HUDEP-2 (cell line): Measurements from ENCODE around the gene ADCY9.

Experiments used
- DNase-seq, 76 experiments: peaks; one replicate each; lab custom pipeline; 2025; ENCODE audit not compliant: unreplicated experiment in 76 of 76; lab: John Stamatoyannopoulos, UW

Gene ADCY9

DNA sequence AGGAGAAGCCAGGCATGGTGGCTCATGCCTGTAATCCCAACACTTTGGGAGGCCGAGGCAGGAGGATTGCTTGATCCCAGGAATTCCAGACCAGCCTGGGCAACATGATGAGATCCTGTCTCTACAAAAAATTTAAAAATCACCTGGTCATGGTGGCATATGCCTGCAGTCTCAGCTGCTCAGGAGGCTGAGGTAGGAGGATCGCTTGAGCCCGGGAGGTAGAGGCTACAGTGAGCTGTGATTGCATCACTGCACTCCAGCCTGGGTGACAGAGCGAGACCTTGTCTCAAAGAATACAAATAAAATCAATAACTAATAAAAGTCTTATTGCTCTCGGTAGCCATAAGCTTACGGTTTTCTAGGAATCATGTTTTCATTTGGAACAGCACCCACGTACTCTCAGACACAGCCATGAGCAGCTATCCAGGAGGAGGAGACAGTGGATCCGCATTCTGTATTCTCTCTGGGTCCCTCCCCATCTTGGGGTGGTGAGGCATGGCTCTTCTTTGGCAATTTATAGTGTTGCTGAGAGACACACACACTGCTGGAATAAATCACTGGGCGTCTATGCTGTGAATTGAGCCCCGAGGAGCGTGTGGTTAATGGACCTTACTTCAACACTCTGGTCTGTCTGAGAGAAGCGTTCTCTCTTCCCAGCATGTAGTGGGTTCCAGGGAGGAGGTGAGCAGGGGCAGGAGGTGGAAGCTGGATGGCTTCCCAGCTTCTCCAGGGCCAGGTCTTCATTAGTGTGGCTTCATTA lies 8.5 kb upstream of the ADCY9 start:
- no peak for DNase-seq

DNA sequence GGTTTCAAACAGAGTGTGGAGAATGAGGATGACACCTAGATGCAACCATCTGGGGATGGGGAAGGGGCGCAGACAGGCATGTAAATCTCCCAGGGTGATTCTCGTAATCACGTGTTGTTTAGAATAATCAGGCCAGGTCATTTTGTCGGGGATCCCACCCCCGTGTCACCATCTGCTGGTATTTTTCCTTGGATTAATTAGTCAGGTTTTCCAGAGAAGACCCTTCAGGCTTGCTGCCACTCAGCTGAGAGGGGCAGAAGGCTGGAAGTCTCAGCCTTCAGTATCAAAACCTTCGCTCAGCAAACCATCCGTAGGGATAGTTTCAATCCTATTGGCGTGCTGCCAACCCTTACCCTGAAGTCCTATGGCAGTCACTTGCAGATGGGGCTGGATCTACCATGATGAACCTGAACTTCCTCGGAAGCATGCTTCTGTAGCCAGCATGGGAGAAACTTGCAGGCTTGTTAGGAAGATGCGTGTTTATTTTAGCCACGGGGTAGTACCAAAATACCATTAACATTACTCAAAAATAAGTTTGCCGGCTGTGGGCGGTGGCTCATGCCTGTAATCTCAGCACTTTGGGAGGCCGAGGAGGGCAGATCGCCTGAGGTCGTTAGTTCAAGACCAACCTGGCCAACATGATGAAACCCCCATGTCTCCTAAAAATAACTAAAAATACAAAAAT lies 7.5 kb upstream of the ADCY9 start:
- DNase-seq = no peak

DNA sequence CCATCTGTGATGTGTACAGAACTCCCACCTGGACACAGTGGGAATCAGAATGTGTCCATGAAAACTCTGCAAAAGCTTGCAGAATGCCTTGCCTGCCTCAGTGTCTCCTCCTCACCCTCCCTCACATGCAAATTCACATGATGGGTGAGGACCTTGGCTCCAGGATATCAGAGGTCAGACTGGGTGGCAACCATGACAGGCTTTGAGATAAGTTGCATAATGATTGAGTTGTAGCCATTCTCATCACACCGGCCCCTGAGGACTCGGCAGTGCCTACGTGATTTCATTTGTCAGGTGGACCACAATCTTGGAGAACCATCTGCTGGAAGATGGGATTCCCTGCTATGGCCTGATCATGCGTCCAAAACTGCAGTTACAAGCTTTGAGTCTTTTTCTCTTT lies 3.9 kb upstream of the ADCY9 start:
- no peak for DNase-seq

DNA sequence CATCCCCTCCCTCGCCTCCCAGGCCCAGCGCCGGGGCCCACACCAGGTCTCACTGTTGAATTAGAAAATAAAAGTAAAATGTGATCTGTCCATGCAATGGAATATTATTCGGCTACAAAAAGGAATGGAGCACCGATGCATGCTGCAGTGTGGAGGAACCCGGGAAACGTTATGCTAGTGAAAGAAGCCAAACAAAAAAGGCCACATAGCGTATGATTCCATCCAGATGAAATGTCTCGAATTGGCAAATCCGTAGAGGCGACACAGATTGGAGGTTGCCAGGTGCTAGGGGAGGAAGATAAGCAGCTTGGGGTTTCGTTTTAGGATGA lies 972 bp upstream of the ADCY9 start:
- no peak for DNase-seq

DNA sequence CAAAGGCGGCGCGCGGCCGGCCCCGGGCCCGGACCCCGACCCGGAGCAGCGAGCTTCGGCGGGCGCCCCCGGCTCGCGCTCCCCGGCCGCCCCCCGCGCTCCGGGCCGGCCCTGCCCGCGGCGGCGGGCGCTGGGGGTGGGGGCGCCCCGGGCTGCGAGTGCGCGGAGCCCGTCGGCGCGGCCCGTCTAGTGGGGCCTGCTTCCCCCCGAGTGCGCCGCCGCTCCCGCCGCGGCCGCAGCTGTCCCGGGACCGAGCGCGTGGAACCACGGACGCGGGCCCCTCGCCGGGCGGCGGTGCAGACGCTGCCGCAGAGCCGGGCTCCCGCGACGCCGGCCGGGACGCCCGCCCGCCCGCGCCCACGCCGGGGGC lies 308 bp downstream of the ADCY9 start:
- DNase-seq = no peak

DNA sequence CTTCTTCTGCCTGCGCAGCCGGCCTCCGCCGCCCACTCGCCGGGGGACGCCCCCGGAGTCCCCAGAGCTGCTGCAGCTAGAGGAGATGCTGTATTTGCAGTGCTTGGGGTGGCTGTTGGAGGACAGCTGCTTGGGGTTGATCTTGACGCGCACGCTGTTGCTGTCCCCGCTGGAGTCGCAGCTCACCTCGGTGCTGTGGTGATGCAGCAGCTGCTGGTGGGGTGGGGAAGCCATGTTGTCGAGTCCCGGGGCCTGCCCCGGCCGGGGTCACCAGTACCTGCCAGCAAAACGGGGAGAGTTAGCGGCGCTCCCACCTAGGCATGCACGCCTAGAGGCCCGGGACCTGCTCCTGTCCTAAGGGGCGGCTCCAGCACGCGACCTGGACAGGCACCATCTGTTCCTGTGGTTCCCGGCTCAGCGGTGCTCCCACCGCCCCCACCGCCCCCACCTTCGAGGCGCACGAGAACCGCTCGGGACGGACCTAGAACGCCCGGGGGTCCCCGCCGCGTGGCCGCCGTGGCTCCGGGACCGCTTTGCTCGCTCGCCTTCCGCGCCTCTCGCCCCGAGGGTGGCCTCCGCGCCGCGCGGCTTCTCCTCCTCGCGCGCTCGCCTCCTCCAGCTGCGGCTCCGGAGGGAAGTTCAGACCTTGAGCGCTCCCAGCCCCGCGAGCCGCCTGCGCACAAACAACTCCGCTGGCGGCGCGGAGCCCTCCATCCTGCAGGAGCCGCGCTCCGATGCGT lies 863 bp downstream of the ADCY9 start:
- DNase-seq = peak in 3 of 76 experiments; percentile 4 to 22 (median 5)

DNA sequence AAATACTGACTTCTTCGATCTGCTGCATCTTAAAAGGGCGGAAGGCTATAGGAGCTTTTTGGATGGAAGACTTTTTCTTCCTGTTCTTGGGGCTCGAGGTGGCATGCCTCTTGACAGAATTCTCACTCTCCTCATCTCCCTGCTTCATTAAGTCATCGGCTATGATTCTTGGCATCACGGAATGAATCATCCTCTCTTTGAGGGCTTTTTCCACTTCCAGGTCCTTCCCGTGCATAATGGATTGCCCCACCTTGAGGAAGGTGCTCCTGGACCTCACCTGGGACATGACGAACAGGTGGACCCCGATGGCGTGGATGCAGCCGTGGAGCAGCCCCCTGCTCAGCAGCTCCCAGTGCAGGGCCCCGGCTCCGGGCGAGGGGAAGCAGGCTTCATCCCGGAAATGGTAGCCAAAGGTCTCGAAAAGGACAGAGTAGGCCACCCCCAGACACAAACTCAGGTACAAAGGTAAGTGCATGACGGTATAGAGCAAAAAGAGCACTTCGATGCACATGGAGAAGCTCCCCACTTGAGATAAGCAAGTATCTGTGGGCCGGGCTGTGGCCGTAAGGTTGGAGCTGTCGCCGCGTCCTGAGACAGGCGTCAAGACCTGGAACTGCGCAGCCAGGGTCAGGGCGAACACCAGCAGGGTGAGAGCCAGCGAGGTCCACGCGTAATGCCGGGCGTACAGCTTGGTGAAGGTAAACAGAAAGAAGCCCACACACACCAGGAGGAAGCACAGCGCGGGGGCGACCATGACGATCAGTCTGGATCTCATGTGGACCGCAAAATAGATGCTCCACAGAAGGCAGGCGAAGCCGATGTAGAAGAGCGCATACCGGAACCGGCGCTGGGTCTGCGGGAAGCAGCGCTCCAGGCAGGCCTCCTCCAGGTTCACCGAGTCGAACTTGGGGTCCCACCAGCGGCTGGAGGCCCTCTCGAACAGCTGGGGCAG lies 1.7 kb downstream of the ADCY9 start:
- DNase-seq = no peak

DNA sequence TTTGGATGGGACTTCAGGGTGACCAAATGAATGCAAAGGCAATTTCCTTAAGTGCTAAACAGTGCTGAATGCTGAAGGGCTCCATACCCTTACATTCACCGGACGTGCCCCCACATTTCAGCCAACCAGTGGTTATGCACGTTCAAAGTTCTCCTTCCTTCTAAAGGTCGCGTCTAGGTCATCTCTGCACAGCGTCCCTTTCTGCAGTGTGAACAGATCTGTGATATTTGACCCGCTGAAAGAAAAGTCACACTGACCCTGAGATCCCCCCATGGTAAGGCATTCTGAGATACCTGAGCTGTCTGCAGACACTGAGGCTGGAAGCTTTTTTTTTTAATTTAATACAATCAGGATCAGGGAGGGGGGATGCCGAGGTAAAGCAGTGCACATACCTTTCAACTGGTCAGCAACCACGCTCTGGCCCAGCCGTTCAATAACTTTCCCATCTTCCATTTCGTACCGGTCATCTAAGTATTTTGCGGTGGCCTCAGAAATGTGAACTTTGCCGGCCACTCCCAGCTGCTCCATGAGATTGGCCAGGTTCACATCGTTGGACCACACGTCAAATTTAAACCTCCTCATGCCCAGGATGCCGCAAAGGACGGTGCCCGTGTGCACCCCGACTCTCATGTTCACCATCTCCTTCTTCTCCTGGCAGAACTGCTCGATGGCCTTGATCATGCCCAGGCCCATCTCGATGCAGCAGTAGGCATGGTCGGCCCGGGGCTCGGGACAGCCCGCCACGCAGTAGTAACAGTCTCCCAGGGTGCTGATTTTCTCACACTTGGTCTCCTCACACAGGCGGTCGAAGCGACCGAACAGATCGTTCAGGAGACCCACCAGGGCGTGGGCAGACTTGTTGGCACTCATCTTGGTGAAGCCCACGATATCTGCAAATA lies 2.6 kb downstream of the ADCY9 start:
- no peak for DNase-seq

DNA sequence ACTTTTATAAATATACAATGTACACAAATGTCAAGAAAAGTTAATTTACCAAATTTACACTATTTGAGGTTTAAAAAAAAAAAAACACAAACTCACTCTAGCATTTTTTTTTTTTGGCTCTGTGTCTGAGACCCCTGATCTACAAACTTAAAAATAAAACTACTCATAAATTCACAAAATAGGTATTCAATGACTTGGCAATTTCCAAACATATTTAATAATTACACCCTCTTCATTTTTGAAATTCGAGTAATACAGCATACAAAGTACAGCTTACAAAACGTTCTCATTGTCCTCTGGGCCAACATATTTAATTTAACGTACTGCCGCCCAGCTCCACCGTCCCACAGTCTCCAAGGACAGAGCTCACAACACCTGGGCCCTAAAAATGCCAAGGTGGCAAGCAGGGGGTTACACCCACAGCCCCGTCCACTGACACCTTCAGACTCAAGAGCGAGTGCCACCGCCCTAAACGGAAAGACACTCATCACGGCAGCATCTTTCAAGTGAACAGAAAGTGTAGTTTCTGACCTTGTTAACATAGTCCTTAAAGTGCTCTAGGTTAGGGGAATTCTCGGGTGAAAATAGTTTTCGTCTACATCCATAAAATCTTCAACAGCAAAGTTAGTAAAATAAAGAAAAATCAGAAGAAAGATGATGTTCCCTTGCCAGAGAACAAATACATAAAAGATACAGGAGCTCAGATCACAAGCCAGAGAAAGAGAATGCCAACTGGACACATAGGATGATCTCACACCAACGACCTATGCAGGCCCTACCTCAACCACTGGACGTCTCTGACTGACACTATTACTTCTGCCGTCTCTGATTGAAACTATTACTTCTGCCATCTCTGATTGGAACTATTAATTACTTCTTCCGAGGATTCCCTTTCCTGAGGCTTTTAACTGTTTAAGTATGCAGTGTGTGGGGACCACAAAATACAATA lies 4.2 kb downstream of the ADCY9 start:
- DNase-seq = no peak

DNA sequence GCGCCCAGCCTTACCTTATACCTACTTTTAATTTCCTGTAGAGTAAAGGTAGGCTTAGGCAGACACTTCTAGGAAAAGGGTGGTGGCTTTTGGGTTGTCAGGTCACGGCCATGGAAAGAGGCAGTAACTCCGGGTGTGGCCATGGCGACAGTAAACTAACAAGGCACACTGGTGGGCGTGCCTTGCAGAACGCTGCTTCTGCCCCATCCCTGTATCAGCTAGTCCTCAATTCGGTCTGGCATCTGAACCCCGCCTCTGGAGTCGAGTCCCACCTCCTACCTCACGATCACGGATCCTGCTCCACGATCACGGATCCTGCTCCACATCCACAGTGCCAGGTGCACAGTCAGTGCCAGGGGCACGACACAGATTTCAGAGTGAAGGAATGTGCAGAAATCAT lies 5.6 kb downstream of the ADCY9 start:
- DNase-seq = no peak

DNA sequence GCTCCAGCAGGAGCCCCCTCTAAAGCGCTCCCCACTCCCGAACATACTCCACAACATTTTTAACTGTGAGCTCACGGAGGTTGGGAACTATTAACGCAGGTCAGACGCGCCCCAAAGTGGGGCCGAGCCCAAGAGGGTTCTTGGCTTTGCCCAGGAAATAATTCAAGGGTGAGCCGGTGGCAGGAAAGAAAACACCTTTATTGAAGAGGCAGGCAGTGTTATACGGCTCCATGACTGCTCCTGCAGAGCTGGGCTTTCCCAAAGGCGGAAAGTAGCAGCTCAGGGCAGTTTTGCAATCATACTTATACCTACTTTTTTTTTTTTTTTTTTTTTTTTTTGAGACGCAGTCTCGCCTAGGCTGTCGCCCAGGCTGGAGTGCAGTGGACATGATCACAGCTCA lies 6.2 kb downstream of the ADCY9 start:
- DNase-seq = no peak

DNA sequence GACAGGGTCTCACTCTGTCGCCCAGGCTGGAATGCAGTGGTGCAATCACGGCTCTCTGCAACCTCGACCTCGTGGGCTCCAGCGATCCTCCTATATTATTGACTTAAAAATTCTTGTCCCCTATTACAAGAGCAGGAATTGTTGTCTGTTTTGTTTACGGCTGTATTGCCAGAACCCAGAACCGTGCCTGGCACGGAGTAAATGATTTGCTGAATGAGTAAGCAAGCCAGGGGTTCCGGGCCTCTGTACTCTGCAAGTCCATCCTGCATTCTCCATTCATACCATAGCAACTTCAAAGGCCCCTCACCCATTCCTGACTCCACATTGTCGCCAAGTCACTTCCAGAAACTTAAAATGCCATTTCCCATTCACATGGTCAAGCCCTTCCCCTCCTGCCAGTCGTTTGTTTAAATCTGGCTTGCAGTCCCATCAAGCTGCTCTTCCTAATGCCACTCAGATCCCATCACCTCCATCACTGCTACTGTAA lies 6.9 kb downstream of the ADCY9 start:
- no peak for DNase-seq

DNA sequence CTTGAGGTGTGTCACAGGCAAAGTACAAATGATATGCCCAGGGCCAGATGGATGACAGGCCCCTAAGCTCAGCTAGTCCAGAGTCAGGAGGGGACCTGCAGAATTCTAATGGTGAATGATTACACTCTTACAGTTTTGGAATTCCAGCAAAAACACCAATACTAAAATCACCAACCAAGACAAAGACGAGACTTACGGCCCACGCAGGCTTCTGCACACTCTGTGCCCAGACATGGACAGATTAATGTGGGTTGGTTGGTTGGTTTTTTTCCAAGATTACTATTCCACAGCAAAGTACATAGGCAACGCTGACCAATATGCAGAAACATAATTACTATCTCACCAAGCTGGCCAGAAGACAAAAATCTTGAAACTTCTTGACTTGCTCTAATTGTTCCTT lies 9.7 kb downstream of the ADCY9 start:
- no peak for DNase-seq

DNA sequence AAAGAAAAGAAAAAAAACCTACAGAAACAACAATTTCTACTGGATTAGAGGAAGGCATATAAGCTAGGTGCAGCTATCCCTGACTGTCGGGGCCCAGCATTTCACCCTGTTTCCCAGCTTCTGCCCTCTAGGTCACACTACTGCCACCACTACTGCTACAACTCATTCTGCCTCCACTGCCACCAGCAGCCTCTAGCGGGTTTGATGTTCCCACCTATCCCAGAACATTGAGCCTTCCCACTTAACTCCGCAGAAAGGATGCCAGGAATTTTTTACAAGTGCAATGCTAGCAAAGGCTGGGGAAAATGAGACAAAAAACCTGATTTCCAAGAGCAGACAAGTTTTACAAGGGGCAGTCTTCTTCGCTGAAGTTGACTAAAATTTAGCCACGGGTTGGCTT lies 10.4 kb downstream of the ADCY9 start:
- DNase-seq = no peak

DNA sequence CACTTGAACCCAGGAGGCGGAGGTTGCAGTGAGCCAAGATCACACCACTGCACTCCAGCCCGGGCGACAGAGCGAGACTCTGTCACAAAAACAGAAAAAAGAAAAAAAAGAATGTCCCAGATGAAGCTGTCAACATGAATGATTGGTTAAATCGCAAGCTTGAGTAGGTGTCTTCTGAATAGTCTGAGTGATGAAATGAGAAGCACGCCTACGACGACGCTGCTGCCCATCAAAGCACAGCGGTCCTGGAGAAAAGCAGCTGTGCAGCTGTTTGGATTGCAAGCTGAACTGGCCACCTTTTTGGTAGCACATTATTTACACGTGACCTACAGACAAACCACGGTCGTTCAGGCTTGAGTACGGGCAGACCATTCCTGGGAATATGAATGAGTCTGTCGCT lies 12.5 kb downstream of the ADCY9 start:
- no peak for DNase-seq

DNA sequence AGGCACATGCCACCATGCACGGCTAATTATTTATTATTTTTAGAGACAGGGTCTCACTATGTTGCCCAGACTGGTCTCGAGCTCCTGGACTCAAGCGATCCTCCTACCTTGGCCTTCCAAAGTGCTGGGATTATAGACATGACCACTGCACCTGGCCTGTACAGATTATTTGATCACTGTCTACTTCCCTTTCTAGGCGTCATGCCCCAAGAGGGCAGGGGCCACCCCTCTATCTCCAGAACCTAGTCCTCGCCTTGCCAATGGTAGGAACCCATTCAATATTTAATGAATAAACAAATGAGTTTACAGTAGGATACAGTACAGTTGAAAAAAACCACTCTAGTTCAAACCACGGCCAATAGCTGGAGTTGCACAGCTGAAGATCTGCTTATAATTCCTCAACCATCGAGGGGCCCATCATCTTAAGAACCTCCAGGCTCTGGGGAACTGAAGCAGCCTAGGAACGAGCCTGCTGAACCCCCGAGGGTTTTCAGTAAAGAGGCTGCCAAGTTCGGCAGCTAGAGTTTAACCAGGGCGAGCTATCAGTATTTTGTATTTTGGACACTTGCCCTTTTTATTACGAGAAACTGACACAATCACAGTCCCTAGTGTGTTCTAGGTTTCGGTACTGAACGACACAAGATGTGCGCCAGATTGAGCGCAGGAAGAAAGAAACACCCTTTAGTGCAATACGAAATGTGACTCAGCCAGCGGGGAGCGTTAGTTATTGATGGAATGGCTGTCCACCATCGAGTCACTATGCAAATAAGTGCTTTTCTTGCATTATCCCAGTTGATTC lies 14.6 kb downstream of the ADCY9 start:
- no peak for DNase-seq

DNA sequence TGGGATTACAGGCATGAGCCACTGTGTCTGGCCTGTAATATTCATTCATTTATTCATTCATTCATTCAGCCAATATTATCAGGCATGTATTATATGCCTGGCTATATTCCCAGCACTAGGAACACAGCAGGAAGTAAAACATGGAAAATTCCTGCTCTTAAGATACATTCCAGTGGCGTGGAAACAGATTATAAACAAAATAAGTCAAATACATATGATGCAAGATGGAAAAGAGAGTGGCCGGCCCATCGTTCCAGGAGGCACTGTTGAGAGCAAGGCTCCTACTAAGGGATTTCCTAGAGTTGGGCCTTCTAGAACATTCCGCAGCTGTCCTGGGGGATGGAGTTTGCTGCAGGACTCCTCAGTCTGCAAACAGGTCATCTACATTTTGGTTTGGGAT lies 17.7 kb downstream of the ADCY9 start:
- DNase-seq = no peak

DNA sequence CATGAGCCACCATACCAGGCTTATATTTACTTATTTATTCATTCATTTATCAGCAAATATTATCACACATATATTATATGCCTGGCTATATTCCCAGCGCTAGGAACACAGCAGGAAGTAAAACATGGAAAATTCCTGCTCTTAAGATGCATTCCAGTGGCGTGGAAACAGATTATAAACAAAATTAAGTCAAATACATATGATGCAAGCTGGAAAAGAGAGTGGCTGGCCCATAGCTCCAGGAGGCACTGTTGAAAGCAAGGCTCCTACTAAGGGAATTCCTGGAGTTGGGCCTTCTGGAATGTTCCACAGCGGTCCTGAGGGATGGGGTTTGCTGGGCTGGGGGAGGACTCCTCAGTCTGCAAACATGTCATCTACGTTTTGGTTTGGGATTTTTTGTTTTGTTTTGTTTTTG lies 18.4 kb downstream of the ADCY9 start:
- no peak for DNase-seq
